ENCODE measurements around the gene MTG2. TPM values are rescaled to one million over a fixed set of nuclear protein-coding genes. Genes with fewer than 3 reads are reported as not detected.

The MTG2 gene
- total and polyA plus RNA-seq, 2 of the 4 experiments (the other 2 are of a cell fraction), result 11.5 to 25.2 TPM

DNA sequence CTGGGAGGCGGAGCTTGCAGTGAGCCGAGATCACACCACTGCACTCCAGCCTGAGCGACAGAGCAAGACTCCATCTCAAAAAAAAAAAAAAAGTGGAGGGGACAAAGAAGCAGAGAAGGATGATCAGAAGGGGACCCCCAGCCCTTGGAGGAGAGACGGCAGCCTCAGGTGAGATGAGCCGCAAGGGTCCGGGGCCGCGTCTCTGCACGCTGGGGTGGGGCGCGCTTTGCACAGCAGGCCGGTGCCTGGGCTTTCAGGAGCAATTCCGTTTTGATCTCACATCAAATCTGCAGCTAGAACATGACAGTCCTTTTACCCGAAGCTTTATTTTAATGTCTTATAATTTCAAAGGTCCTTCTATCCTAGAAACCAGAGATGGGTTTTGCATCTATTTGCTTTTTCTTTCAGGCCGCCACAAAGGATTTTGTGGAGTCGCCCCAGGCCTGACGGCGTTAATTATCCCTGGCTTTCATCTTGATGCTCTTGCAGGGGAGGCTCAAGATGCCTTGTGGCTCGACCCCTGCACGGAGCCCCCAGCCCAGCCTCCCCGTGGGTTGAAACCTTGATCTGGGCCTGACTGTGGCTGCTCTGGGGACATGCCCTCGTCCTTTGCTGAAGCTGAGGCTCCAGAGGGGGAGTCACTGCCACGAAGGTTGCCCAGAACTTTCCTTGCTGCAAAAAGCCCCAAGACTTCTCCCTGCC lies 20.0 kb downstream of the MTG2 start:
- no peak overlapping the region for H2BK15ac ChIP-seq (ENCODE audit: low read depth, low read length)
- POLR2A ChIA-PET (ENCODE audit: unreplicated experiment), result interaction anchor here (0.6 kb wide), 1 partner anchor 18 kb away, joined by 3 read pairs; no protein-coding TSS in a partner anchor
- no peaks in the 10 kb centered on the region for H3K27me3 ChIP-seq (ENCODE audit: control insufficient read depth, insufficient read depth, low read length)
- peaks cover 38% of the 10 kb centered on the region for H3K36me3 ChIP-seq (ENCODE audit: control insufficient read depth, insufficient read depth, low read length)
- intact Hi-C loops (cut with micrococcal nuclease) (no loop called here), dilution Hi-C loops (cut with HindIII; ENCODE audit: low sequenced_read_pairs, unreplicated experiment) (no loop called here), in situ Hi-C loops (cut with MboI; ENCODE audit: low sequenced_read_pairs) (no loop called here)
- BruUV-seq (replicated peaks), result TSS peak; percentile 66
- H3K56ac ChIP-seq (ENCODE audit: extremely low read depth, insufficient read depth, low read length), result no peak overlapping the region
- peaks cover 4% of the 10 kb centered on the region; the same call in 1 of the 2 replicates for H4K20me1 ChIP-seq (ENCODE audit: insufficient read depth, low read length)
- H3K4ac ChIP-seq (ENCODE audit: low read depth, low read length), result no peak overlapping the region
- DNase-seq (no peak), ATAC-seq (ENCODE audit: low read depth) (no peak)
- H3K79me1 ChIP-seq (ENCODE audit: low read depth in 1 of 2, low read length in 2 of 2), result no peaks in the 10 kb centered on the region; a peak in 2 of 4 replicates
- no peaks in the 10 kb centered on the region for H3K9me3 ChIP-seq (ENCODE audit: control insufficient read depth, insufficient read depth, low read length)
- H4K5ac ChIP-seq (ENCODE audit: low read depth, low read length), result no peak overlapping the region
- no peak overlapping the region for H2AK5ac ChIP-seq (ENCODE audit: low read depth, low read length)
- H4K91ac ChIP-seq (ENCODE audit: insufficient read depth, low read depth, low read length), result no peak overlapping the region
- TF ChIP-seq, protein P1, sequence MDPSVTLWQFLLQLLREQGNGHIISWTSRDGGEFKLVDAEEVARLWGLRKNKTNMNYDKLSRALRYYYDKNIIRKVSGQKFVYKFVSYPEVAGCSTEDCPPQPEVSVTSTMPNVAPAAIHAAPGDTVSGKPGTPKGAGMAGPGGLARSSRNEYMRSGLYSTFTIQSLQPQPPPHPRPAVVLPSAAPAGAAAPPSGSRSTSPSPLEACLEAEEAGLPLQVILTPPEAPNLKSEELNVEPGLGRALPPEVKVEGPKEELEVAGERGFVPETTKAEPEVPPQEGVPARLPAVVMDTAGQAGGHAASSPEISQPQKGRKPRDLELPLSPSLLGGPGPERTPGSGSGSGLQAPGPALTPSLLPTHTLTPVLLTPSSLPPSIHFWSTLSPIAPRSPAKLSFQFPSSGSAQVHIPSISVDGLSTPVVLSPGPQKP (IDR thresholded peaks at IDR 0.05; ENCODE audit: borderline replicate concordance, low read depth, low read length), result no peak
- TF ChIP-seq RCOR1 (IDR thresholded peaks at IDR 0.05; ENCODE audit: insufficient replicate concordance, low read length) (no peak), MXI1 (IDR thresholded peaks at IDR 0.05; ENCODE audit: borderline replicate concordance, low read depth, low read length) (no peak), NFE2L2 (IDR thresholded peaks at IDR 0.05; ENCODE audit: low read depth, low read length) (no peak), RFX5 (IDR thresholded peaks at IDR 0.05; ENCODE audit: low read depth, low read length) (no peak), RAD21 (IDR thresholded peaks at IDR 0.05; ENCODE audit: low read length) (no peak), CHD1 (IDR thresholded peaks at IDR 0.05; ENCODE audit: low read depth, low read length) (no peak), POLR2A (IDR thresholded peaks at IDR 0.05; ENCODE audit: low read depth, low read length) (no peak), SMC3 (IDR thresholded peaks at IDR 0.05; ENCODE audit: low read depth, low read length) (no peak), MAZ (IDR thresholded peaks at IDR 0.05; ENCODE audit: borderline replicate concordance, low read depth, low read length) (no peak)
- TF ChIP-seq, protein P2, sequence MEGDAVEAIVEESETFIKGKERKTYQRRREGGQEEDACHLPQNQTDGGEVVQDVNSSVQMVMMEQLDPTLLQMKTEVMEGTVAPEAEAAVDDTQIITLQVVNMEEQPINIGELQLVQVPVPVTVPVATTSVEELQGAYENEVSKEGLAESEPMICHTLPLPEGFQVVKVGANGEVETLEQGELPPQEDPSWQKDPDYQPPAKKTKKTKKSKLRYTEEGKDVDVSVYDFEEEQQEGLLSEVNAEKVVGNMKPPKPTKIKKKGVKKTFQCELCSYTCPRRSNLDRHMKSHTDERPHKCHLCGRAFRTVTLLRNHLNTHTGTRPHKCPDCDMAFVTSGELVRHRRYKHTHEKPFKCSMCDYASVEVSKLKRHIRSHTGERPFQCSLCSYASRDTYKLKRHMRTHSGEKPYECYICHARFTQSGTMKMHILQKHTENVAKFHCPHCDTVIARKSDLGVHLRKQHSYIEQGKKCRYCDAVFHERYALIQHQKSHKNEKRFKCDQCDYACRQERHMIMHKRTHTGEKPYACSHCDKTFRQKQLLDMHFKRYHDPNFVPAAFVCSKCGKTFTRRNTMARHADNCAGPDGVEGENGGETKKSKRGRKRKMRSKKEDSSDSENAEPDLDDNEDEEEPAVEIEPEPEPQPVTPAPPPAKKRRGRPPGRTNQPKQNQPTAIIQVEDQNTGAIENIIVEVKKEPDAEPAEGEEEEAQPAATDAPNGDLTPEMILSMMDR (conservative IDR thresholded peaks at IDR 0.05; ENCODE audit: low read depth, low read length), result no peak
- TF ChIP-seq, protein P3, sequence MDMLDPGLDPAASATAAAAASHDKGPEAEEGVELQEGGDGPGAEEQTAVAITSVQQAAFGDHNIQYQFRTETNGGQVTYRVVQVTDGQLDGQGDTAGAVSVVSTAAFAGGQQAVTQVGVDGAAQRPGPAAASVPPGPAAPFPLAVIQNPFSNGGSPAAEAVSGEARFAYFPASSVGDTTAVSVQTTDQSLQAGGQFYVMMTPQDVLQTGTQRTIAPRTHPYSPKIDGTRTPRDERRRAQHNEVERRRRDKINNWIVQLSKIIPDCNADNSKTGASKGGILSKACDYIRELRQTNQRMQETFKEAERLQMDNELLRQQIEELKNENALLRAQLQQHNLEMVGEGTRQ (IDR thresholded peaks at IDR 0.05; ENCODE audit: low read depth, low read length), result no peak
- no peak overlapping the region for H3K14ac ChIP-seq (replicated peaks; ENCODE audit: low read depth, low read length)
- 85% methylated on average over 12 of the region's 23 CpGs; no CpG with 5 or more reads in 1 of the 2 experiments for WGBS, 2 experiments (ENCODE audit: extremely low coverage in 2 of 2, insufficient read length in 1 of 2)
- H3K4me3 ChIP-seq (ENCODE audit: insufficient read depth, low read depth, low read length), result no peak overlapping the region
- H3K4me1 ChIP-seq (ENCODE audit: control insufficient read depth, insufficient read depth, low read length), result no peaks in the 10 kb centered on the region
- CTCF ChIA-PET, result no interaction called here
- no peak overlapping the region for H2AK9ac ChIP-seq (replicated peaks; ENCODE audit: low read depth, low read length, poor library complexity)
- no peak overlapping the region for H3K9ac ChIP-seq (ENCODE audit: low read depth, low read length)
- H2BK5ac ChIP-seq (ENCODE audit: low read depth, low read length, poor library complexity, severe bottlenecking), result no peak overlapping the region
- H3K23ac ChIP-seq (ENCODE audit: low read depth, low read length), result no peak overlapping the region
- H2BK120ac ChIP-seq (ENCODE audit: low read depth, low read length), result no peak overlapping the region
- H2BK20ac ChIP-seq (ENCODE audit: low read depth, low read length), result no peak overlapping the region
- no peak overlapping the region for H2AFZ ChIP-seq (replicated peaks; ENCODE audit: low read length, poor library complexity)
- no peak overlapping the region for H3K27ac ChIP-seq (ENCODE audit: insufficient read depth, low read length)
- no peak overlapping the region for H3K18ac ChIP-seq (ENCODE audit: low read depth, low read length)
- H3K9me1 ChIP-seq (ENCODE audit: insufficient read depth, low read length), result no peaks in the 10 kb centered on the region; the same call in 1 of the 2 replicates
- no peak overlapping the region for H4K8ac ChIP-seq (ENCODE audit: low read depth in 2 of 2, low read length in 2 of 2)
- H3K4me2 ChIP-seq (ENCODE audit: low read depth, low read length), result no peak overlapping the region

Measured in IMR-90 (cell line).